Keratinocyte (primary cell): ENCODE data around the gene GNAI1. TPM values are rescaled to one million over a fixed set of nuclear protein-coding genes. Genes with fewer than 3 reads are reported as not detected.

Experiments
- DNase-seq: peaks from one replicate; pipeline ENCODE4 v3.0.0-alpha.2; 2011; ENCODE audit warnings: low read depth, missing footprints, low spot score
- FAIRE-seq: peaks from 2 replicates; lab custom pipeline; 2011; peaks lifted over from hg19 to GRCh38; lab: Jason Lieb, UNC
- H2AFZ ChIP-seq: 2 replicates; pipeline ENCODE4 v1.6.0; 2012; ENCODE audit warnings: low read length, control low read depth, inconsistent platforms; ENCODE audit not compliant: control insufficient read depth
- H3K27ac ChIP-seq: 2 replicates; pipeline ENCODE4 v1.5.1; 2011; ENCODE audit warnings: low read length; ENCODE audit not compliant: control insufficient read depth, insufficient read depth
- H3K27me3 ChIP-seq: 3 replicates; pipeline ENCODE4 v1.6.0; 2011; ENCODE audit warnings: low read length; ENCODE audit not compliant: control insufficient read depth, insufficient read depth; ENCODE audit errors: extremely low read depth
- H3K36me3 ChIP-seq, 2 experiments: 2 replicates in 1 of 2; 3 replicates in 1 of 2; pipeline ENCODE4 v1.5.1; 2011; ENCODE audit warnings: low read length in 2 of 2, mild to moderate bottlenecking in 1 of 2; ENCODE audit not compliant: control insufficient read depth in 2 of 2, insufficient read depth in 2 of 2; ENCODE audit errors: extremely low read depth in 1 of 2
- H3K4me1 ChIP-seq: 3 replicates; pipeline ENCODE4 v1.5.1; 2011; ENCODE audit warnings: low read length; ENCODE audit not compliant: control insufficient read depth, insufficient read depth; ENCODE audit errors: extremely low read depth
- H3K4me2 ChIP-seq: 3 replicates; pipeline ENCODE4 v1.6.0; 2011; ENCODE audit warnings: low read depth, low read length; ENCODE audit not compliant: control insufficient read depth, insufficient read depth; ENCODE audit errors: extremely low read depth
- H3K4me3 ChIP-seq, 3 experiments: fragments of 200-600 bp in 1 of 3; sonication (generic) in 1 of 3; 2 replicates in 2 of 3; 3 replicates in 1 of 3; pipeline ENCODE4 v1.5.1; 2011 to 2016; ENCODE audit warnings: low read length in 3 of 3, mild to moderate bottlenecking in 3 of 3, control low read depth in 2 of 3, inconsistent platforms in 1 of 3, low read depth in 1 of 3, mixed read lengths in 1 of 3, mixed run types in 1 of 3, moderate library complexity in 1 of 3; ENCODE audit not compliant: control insufficient read depth in 2 of 3, insufficient read depth in 2 of 3; ENCODE audit errors: extremely low read depth in 1 of 3
- H3K79me2 ChIP-seq: 2 replicates; pipeline ENCODE4 v1.6.0; 2012; ENCODE audit warnings: low read length; ENCODE audit not compliant: control insufficient read depth, insufficient read depth
- H3K9ac ChIP-seq: 3 replicates; pipeline ENCODE4 v1.6.0; 2011; ENCODE audit warnings: low read length; ENCODE audit not compliant: control insufficient read depth, insufficient read depth; ENCODE audit errors: extremely low read depth
- H3K9me1 ChIP-seq: 3 replicates; pipeline ENCODE4 v1.6.0; 2011; ENCODE audit warnings: low read length; ENCODE audit not compliant: control insufficient read depth, insufficient read depth; ENCODE audit errors: extremely low read depth
- H3K9me3 ChIP-seq: 2 replicates; pipeline ENCODE4 v1.5.1; 2012; ENCODE audit warnings: low read depth, low read length; ENCODE audit not compliant: control insufficient read depth
- H4K20me1 ChIP-seq: 3 replicates; pipeline ENCODE4 v1.6.0; 2011; ENCODE audit warnings: low read length; ENCODE audit not compliant: control insufficient read depth, insufficient read depth; ENCODE audit errors: extremely low read depth
- EZH2 ChIP-seq: IDR thresholded peaks from one replicate; pipeline ENCODE4 v1.6.1; 2012; ENCODE audit warnings: inconsistent platforms, mild to moderate bottlenecking, low read length, moderate library complexity
- dilution Hi-C: fragments of 300-500 bp; cut with MboI; formaldehyde crosslinking; loops from one replicate; pipeline ENCODE4 v1.7.0; 2020; ENCODE audit warnings: low sequenced_read_pairs; ENCODE audit not compliant: extremely low pct_ligation_motif_present
- polyA plus RNA-seq, 5 experiments: library from polyadenylated mRNA; depleted of rRNA in 3 of 5; stranded (reverse) in 3 of 5; stranded (forward) in 1 of 5; unstranded in 1 of 5; fragments of >200 nt; gene quantifications; 1 replicate in 1 of 5; 2 replicates in 3 of 5; 3 replicates in 1 of 5; pipeline versions ENCODE4 v1.2.1 to v1.2.3, GENCODE V29; 2011 to 2012; ENCODE audit warnings: missing spikeins in 2 of 5, low read depth in 1 of 5, low replicate concordance in 1 of 5
- TF ChIP-seq, protein P1 (sequence below), 3 experiments: IDR thresholded peaks in 1 of 3; conservative IDR thresholded peaks in 1 of 3; optimal IDR thresholded peaks in 1 of 3; 2 replicates in 2 of 3; 3 replicates in 1 of 3; pipeline versions ENCODE3 to v1.5.1; 2011; ENCODE audit warnings: low read length in 3 of 3, mild to moderate bottlenecking in 3 of 3, moderate library complexity in 2 of 3, control low read depth in 1 of 3, inconsistent platforms in 1 of 3; ENCODE audit not compliant: insufficient read depth in 2 of 3; ENCODE audit errors: extremely low read depth in 1 of 3

GNAI1 gene
- polyA plus RNA-seq, 1 donor (not counting 4 experiments of a cell fraction or from before 2014, with no cell fraction given), result 84.1 TPM

DNA sequence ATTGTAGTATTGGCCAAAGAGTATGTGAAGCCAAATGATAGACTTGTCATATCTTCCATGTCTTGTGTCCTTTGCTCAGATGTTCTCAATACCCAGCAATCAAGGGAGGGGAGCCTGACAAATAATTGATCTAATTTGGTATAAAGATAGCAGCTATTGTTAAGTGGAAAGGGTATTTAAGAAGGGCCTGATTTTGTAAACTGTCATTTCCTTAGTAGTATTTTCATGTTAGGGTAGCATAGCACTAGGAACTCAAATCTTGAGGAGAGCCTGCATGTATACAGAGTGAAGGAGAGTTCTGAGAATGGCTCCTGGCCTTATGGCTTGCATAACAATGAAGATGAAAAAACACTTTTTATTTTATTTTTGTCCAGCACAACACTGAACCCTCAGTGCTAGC, 53.1 kb downstream of the GNAI1 start:
- no peak overlapping the region for H3K27ac ChIP-seq
- no peak overlapping the region for H3K9ac ChIP-seq
- TF ChIP-seq EZH2, result no peak
- TF ChIP-seq, protein P1, sequence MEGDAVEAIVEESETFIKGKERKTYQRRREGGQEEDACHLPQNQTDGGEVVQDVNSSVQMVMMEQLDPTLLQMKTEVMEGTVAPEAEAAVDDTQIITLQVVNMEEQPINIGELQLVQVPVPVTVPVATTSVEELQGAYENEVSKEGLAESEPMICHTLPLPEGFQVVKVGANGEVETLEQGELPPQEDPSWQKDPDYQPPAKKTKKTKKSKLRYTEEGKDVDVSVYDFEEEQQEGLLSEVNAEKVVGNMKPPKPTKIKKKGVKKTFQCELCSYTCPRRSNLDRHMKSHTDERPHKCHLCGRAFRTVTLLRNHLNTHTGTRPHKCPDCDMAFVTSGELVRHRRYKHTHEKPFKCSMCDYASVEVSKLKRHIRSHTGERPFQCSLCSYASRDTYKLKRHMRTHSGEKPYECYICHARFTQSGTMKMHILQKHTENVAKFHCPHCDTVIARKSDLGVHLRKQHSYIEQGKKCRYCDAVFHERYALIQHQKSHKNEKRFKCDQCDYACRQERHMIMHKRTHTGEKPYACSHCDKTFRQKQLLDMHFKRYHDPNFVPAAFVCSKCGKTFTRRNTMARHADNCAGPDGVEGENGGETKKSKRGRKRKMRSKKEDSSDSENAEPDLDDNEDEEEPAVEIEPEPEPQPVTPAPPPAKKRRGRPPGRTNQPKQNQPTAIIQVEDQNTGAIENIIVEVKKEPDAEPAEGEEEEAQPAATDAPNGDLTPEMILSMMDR (optimal IDR thresholded peaks at IDR 0.05 in 1 of 3, IDR thresholded peaks at IDR 0.05 in 1 of 3, conservative IDR thresholded peaks at IDR 0.05 in 1 of 3; ENCODE audit: extremely low read depth in 1 of 3, insufficient read depth in 2 of 3, low read length in 3 of 3), result no peak
- H3K36me3 ChIP-seq, result peaks cover 2 to 3% of the 10 kb centered on the region in 2 experiments
- no peak overlapping the region for H3K4me2 ChIP-seq
- peaks cover 1% of the 10 kb centered on the region for H3K4me1 ChIP-seq
- H3K9me1 ChIP-seq, result no peaks in the 10 kb centered on the region
- no peaks in the 10 kb centered on the region for H3K9me3 ChIP-seq
- peaks cover 8% of the 10 kb centered on the region for H4K20me1 ChIP-seq
- DNase-seq (no peak), FAIRE-seq (no peak)
- peaks cover 62% of the 10 kb centered on the region for H3K79me2 ChIP-seq
- no peak overlapping the region for H3K4me3 ChIP-seq
- dilution Hi-C loops, result no loop called here
- H2AFZ ChIP-seq, result no peak overlapping the region
- H3K27me3 ChIP-seq, result no peaks in the 10 kb centered on the region

DNA sequence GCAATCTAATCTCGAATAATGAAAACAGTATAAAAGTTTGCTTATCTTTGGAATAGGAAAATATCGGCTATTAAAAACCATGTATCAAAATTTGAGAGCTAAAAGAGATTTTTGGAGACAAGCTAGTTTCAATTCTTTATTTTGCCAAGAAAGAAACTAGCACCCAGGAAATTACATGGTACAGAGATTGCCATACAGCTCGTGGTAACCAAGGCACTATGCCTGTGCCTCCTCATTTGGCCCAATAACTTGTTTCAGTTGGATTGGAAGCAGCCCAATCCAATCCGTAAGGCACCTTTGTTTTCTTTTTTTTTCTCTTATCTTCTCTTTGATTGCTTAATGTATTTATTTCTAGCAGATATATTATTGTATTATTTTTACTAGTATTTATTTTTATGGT, 55.0 kb downstream of the GNAI1 start:
- no peaks in the 10 kb centered on the region for H3K4me1 ChIP-seq
- H3K9me1 ChIP-seq, result no peaks in the 10 kb centered on the region
- peaks cover 2 to 3% of the 10 kb centered on the region in 2 experiments for H3K36me3 ChIP-seq
- H2AFZ ChIP-seq, result no peak overlapping the region
- dilution Hi-C loops, result no loop called here
- DNase-seq (no peak), FAIRE-seq (peak; percentile 52)
- H3K27ac ChIP-seq, result no peak overlapping the region
- no peak overlapping the region for H3K4me3 ChIP-seq
- H3K27me3 ChIP-seq, result no peaks in the 10 kb centered on the region
- no peak overlapping the region for H3K9ac ChIP-seq
- H3K9me3 ChIP-seq, result no peaks in the 10 kb centered on the region
- H3K79me2 ChIP-seq, result peaks cover 51% of the 10 kb centered on the region
- peaks cover 4% of the 10 kb centered on the region for H4K20me1 ChIP-seq
- H3K4me2 ChIP-seq, result no peak overlapping the region
- no peak for TF ChIP-seq EZH2
- TF ChIP-seq, protein P1 (optimal IDR thresholded peaks at IDR 0.05 in 1 of 3, IDR thresholded peaks at IDR 0.05 in 1 of 3, conservative IDR thresholded peaks at IDR 0.05 in 1 of 3; ENCODE audit: extremely low read depth in 1 of 3, insufficient read depth in 2 of 3, low read length in 3 of 3), result no peak
